Measurements from ENCODE around the gene PPFIBP1. TPM values are rescaled to one million over a fixed set of nuclear protein-coding genes. Genes with fewer than 3 reads are reported as not detected.

PPFIBP1 gene
- total and polyA plus RNA-seq, 2 of the 13 experiments (the other 11 are each of a cell fraction or from before 2014, with no cell fraction given), result 16.2 to 21.8 TPM

- TF ChIP-seq ZBTB33 (CRISPR knock-in tag; IDR thresholded peaks at IDR 0.05) (peak; percentile 59), PAF1 (CRISPR knock-in tag; IDR thresholded peaks at IDR 0.05) (no peak), ZNF605 (CRISPR knock-in tag; IDR thresholded peaks at IDR 0.05) (peak; percentile 96), FOXA3 (CRISPR knock-in tag; IDR thresholded peaks at IDR 0.05) (peak; percentile 86), SMAD9 (CRISPR knock-in tag; IDR thresholded peaks at IDR 0.05) (no peak), ARID2 (CRISPR knock-in tag; IDR thresholded peaks at IDR 0.05; ENCODE audit: borderline replicate concordance) (peak; percentile 47; the same call in 1 of the 2 replicates), MBD4 (IDR thresholded peaks at IDR 0.05; ENCODE audit: borderline replicate concordance, low read length) (no peak), FOXM1 (CRISPR knock-in tag; IDR thresholded peaks at IDR 0.05) (no peak), NFE2L1 (CRISPR knock-in tag; IDR thresholded peaks at IDR 0.05; ENCODE audit: borderline replicate concordance) (no peak), ETV5 (CRISPR knock-in tag; IDR thresholded peaks at IDR 0.05; ENCODE audit: borderline replicate concordance) (peak; percentile 79), ZNF891 (CRISPR knock-in tag; IDR thresholded peaks at IDR 0.05) (0 out of 2 replicates have a peak, but pooled peaks have one; percentile 44), AGO2 (optimal IDR thresholded peaks at IDR 0.05; ENCODE audit: low read depth, low read length) (no peak), HDAC1 (CRISPR knock-in tag; IDR thresholded peaks at IDR 0.05) (peak; percentile 92), SAFB2 (CRISPR knock-in tag; IDR thresholded peaks at IDR 0.05; ENCODE audit: borderline replicate concordance, low read depth) (no peak), PRPF4 (IDR thresholded peaks at IDR 0.05; ENCODE audit: low read depth, low read length, poor library complexity, severe bottlenecking) (no peak), ARID5B (CRISPR knock-in tag; IDR thresholded peaks at IDR 0.05) (peak; percentile 99), SRSF1 (optimal IDR thresholded peaks at IDR 0.05; ENCODE audit: low read depth, low read length) (no peak), HNRNPK (IDR thresholded peaks at IDR 0.05; ENCODE audit: low read depth, low read length, poor library complexity, severe bottlenecking) (no peak), ZNF260 (CRISPR knock-in tag; IDR thresholded peaks at IDR 0.05; ENCODE audit: borderline replicate concordance, low read depth) (no peak), JDP2 (CRISPR knock-in tag; IDR thresholded peaks at IDR 0.05; ENCODE audit: borderline replicate concordance) (no peak)
- TF ChIP-seq, protein P1, sequence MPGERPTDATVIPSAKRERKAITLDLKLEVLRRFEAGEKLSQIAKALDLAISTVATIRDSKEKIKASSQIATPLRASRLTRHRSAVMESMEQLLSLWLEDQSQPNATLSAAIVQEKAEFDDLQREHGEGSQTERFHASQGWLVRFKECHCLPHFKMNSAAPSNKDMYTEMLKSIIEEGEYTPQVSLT (CRISPR knock-in tag; IDR thresholded peaks at IDR 0.05; ENCODE audit: borderline replicate concordance, low read depth), result no peak
- TF ChIP-seq, protein P2, sequence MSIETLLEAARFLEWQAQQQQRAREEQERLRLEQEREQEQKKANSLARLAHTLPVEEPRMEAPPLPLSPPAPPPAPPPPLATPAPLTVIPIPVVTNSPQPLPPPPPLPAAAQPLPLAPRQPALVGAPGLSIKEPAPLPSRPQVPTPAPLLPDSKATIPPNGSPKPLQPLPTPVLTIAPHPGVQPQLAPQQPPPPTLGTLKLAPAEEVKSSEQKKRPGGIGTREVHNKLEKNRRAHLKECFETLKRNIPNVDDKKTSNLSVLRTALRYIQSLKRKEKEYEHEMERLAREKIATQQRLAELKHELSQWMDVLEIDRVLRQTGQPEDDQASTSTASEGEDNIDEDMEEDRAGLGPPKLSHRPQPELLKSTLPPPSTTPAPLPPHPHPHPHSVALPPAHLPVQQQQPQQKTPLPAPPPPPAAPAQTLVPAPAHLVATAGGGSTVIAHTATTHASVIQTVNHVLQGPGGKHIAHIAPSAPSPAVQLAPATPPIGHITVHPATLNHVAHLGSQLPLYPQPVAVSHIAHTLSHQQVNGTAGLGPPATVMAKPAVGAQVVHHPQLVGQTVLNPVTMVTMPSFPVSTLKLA (IDR thresholded peaks at IDR 0.05), result no peak
Observed at GRCh38 chr12:27549801-27550652, 26.0 kb downstream of the PPFIBP1 start (continued).
